Psoas muscle (tissue), 8 donors: ENCODE data around the gene SPINT2. TPM values are rescaled to one million over a fixed set of nuclear protein-coding genes. Genes with fewer than 3 reads are reported as not detected.

ENCODE experiments used
- ATAC-seq, 4 donors: fragments of 200-7000 bp; cut with Tn5 transposase; one replicate each; pipeline ENCODE4 v1.9.1; 2020; ENCODE audit warnings: moderate library complexity in 3 of 4, mild to moderate bottlenecking in 2 of 4
- DNase-seq, 2 donors: peaks; one replicate each; pipeline ENCODE4 v3.0.0-alpha.2; 2020
- H3K27ac ChIP-seq: fragments of 200-600 bp; one replicate; pipeline ENCODE4 v1.8.0; 2022
- H3K27me3 ChIP-seq, 3 donors: fragments of 200-600 bp in 1 of 3; one replicate each; pipeline versions ENCODE4 v1.6.1 to v1.8.0; 2013 to 2022; ENCODE audit warnings: low read length in 2 of 3, mild to moderate bottlenecking in 2 of 3, moderate library complexity in 1 of 3; ENCODE audit not compliant: insufficient read depth in 3 of 3
- H3K36me3 ChIP-seq, 2 donors: fragments of 200-600 bp in 1 of 2; one replicate each; pipeline versions ENCODE4 v1.6.1 to v1.8.0; 2013 to 2022; ENCODE audit warnings: low read depth in 1 of 2, mild to moderate bottlenecking in 1 of 2, moderate library complexity in 1 of 2; ENCODE audit not compliant: insufficient read depth in 1 of 2
- H3K4me1 ChIP-seq: fragments of 200-600 bp; one replicate; pipeline ENCODE4 v1.8.0; 2022
- H3K4me3 ChIP-seq: fragments of 200-600 bp; one replicate; pipeline ENCODE4 v1.8.0; 2022; ENCODE audit warnings: mild to moderate bottlenecking
- H3K9me3 ChIP-seq: fragments of 200-600 bp; one replicate; pipeline ENCODE4 v1.8.0; 2022
- WGBS, 3 donors: extraction: QIAGEN DNeasy Blood & Tissue Kit; methylation state at CpG; one replicate each; pipeline versions ENCODE4 v1.1.6 to v1.1.7; 2013; 5-methylcytosine and 5-hydroxymethylcytosine counted together
- intact Hi-C, 2 donors: fragments of 100-400 bp; cut with DNase I; formaldehyde crosslinking; loops; one replicate each; pipeline versions ENCODE4 v1.11.0 to v1.14.2; 2022
- polyA plus RNA-seq, 3 donors: library from polyadenylated mRNA; stranded (reverse); fragments of 200-250 nt; gene quantifications; one replicate each; pipeline ENCODE4 v1.2.3, GENCODE V29; 2013
- total RNA-seq, 4 donors: library from RNA; stranded (reverse); fragmentation: NEBNext Ultra II Directional in 2 of 4; extraction: Animal tissue kit (Norgen Biotek cat#: 25700) in 2 of 4; gene quantifications; one replicate each; pipeline versions ENCODE4 v1.2.1 to v1.2.4, GENCODE V29; 2021 to 2023
- TF ChIP-seq, protein P1 (sequence below): fragments of 200-600 bp; IDR thresholded peaks from one replicate; pipeline ENCODE4 v1.8.0; 2022; ENCODE audit warnings: antibody characterized with exemption
- donor health status: healthy with polysubstance abuse.
- donor health status: DM: no; HTN: no; CAD: no; lungs with moderate emphysema.
- donor health status: Bipolar disorder and iron deficiency.
- donor health status: healthy.
- donor health status: DM: yes; HTN: yes; CAD: no.
- donor health status: DM: no; HTN: no; CAD: no.
- donor health status: DM: no; HTN: no; CAD: no.
- donor health status: DM: yes; HTN: yes; CAD: no.

Gene SPINT2
- total and polyA plus RNA-seq, 7 donors: 0.49 to 2.2 (median 0.97) TPM

DNA sequence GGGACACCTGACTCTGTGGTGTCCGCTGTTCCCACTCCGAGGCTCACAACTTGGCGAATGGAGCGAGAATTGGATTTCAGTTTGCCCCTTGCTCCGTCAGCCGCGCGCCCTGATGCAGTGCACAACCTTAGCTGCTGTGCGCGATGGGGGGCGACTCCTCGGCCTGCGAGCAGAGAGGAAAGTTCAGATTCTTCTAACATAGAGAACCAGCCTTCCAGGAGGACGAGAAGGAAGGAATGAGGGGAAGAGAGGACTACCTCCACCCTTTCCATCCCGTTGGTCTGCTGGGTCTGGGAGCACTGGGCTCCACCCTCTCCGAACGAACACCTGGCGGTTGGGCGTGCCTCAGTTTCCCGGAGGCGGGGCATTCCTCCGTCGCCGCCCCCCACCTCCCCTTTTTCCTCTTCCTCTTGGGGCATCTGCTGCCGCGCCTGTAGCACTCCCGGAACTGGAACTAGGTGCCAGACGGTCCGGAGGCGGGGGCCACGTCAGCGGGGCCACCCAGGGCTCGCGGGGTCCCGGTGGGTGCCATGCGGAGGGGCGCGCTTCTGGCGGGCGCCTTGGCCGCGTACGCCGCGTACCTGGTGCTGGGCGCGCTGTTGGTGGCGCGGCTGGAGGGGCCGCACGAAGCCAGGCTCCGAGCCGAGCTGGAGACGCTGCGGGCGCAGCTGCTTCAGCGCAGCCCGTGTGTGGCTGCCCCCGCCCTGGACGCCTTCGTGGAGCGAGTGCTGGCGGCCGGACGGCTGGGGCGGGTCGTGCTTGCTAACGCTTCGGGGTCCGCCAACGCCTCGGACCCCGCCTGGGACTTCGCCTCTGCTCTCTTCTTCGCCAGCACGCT, 55.3 kb downstream of the SPINT2 start, which contains the start of gene KCNK6:
Gene KCNK6 (plus strand): TSS at position 425 of the 838 bp plus-strand sequence. CDS start 106 bp downstream, at position 531.
- TF ChIP-seq, protein P1, sequence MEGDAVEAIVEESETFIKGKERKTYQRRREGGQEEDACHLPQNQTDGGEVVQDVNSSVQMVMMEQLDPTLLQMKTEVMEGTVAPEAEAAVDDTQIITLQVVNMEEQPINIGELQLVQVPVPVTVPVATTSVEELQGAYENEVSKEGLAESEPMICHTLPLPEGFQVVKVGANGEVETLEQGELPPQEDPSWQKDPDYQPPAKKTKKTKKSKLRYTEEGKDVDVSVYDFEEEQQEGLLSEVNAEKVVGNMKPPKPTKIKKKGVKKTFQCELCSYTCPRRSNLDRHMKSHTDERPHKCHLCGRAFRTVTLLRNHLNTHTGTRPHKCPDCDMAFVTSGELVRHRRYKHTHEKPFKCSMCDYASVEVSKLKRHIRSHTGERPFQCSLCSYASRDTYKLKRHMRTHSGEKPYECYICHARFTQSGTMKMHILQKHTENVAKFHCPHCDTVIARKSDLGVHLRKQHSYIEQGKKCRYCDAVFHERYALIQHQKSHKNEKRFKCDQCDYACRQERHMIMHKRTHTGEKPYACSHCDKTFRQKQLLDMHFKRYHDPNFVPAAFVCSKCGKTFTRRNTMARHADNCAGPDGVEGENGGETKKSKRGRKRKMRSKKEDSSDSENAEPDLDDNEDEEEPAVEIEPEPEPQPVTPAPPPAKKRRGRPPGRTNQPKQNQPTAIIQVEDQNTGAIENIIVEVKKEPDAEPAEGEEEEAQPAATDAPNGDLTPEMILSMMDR: no peak
- WGBS, 3 donors: 3 to 4% (median 3%) methylated on average over 67 to 76 of the region's 76 CpGs
- no peaks in the 10 kb centered on the region for H3K36me3 ChIP-seq
- H3K27me3 ChIP-seq: peaks cover 0 to 15% (median 0%) of the 10 kb centered on the region in 3 donors
- intact Hi-C loops: loop anchor here in 1 of 2 donors (5.0 kb wide), 2 partner anchors 77 to 412 kb away; partner anchors contain the start of genes SIPA1L3 and WDR87
- no peaks in the 10 kb centered on the region for H3K9me3 ChIP-seq
- DNase-seq: peak; percentile 39 to 68
- H3K27ac ChIP-seq: peak within 1 kb of the TSS; percentile 23
- peaks cover 8% of the 10 kb centered on the region for H3K4me1 ChIP-seq
- peak within 1 kb of the TSS; percentile 71 for H3K4me3 ChIP-seq
- ATAC-seq: no peak

DNA sequence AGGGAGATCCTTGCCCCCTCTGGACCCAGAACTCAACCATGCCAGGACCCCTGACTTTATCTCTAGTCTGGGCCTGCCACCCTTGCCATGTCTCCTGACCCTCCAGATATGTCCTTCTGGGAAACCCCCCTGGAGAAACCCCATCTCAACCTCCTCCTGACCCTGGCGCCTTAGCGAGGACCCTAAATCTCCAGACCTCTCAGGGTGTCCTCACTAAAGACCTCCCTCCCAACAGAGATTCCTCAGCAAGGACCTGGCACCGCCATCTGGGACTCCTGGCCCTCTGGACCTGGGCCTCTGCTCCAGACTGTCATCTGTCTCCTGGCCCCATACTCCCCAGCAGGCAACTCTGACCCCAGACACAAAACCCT, 56.6 kb downstream of the SPINT2 start:
- no peak for ATAC-seq
- Histone ChIP-seq H3K36me3 (no peaks in the 10 kb centered on the region), H3K27ac (no peak overlapping the region), H3K9me3 (no peaks in the 10 kb centered on the region), H3K27me3 (peaks cover 0 to 15% (median 0%) of the 10 kb centered on the region in 3 donors), H3K4me1 (peaks cover 8% of the 10 kb centered on the region), H3K4me3 (no peak overlapping the region)
- 93 to 98% (median 94%) methylated on average over 3 of the region's 3 CpGs for WGBS, 3 donors
- DNase-seq: no peak
- TF ChIP-seq, protein P1: no peak
- intact Hi-C loops: no loop called here

DNA sequence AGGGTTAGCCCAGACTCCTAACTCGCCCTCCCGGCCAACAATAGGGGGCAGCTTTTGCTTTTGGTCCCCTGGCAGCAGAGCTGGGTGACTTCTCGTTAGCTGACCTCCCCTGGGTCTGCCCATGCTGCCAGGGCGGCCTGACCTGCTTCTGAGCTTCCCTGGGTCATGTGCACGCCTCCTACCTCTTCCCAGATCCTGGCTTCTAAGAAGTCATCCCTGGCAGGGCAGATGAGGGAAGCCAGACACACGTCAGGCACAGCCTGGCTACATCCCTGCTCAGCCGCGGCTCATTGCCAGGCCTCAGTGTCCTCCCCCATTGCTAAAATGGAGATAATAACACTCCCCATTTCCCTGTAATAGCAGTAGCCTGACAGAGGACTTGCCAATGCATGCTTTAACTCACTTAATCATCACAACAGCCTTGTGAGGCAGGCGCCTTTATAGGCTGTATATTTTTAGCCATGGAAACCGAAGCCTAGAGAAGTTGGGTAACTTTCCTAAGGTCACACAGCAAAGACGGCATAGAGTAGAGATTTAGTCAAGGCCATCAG, 57.3 kb downstream of the SPINT2 start:
- 60 to 74% (median 68%) methylated on average over 11 of the region's 11 CpGs for whole genome bisulfite sequencing, 3 donors
- ATAC-seq (no peak), DNase-seq (no peak)
- H3K4me3 ChIP-seq: no peak overlapping the region
- H3K9me3 ChIP-seq: no peaks in the 10 kb centered on the region
- intact Hi-C loops: no loop called here
- no peak overlapping the region for H3K27ac ChIP-seq
- H3K36me3 ChIP-seq: no peaks in the 10 kb centered on the region
- H3K27me3 ChIP-seq: peaks cover 0 to 15% (median 0%) of the 10 kb centered on the region in 3 donors
- peaks cover 8% of the 10 kb centered on the region for H3K4me1 ChIP-seq
- TF ChIP-seq, protein P1: no peak

DNA sequence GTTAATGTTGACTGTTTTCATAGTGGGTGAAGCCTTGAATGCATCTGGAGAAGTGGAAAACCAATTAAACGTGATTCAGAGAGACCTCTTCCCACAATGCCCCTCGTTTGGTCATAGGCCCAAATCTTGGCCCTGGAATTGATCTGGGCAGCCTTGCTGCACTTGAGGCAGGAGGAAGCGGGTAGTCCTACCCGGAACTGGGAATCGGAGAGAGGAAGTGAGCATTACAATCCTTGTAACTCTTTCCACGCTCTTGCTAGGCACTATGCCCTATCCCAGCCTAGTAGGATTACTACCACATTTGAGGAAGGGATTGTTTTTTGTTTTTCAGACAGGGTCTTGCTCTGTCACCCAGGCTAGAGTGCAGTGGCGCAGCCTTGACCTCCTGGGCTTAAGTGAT, 58.9 kb downstream of the SPINT2 start:
- H3K4me3 ChIP-seq: no peak overlapping the region
- intact Hi-C loops: no loop called here
- TF ChIP-seq, protein P1: no peak
- peaks cover 0 to 15% (median 0%) of the 10 kb centered on the region in 3 donors for H3K27me3 ChIP-seq
- no peak overlapping the region for H3K27ac ChIP-seq
- H3K9me3 ChIP-seq: no peaks in the 10 kb centered on the region
- ATAC-seq: no peak
- H3K4me1 ChIP-seq: peaks cover 8% of the 10 kb centered on the region
- WGBS, 3 donors: 52 to 56% (median 54%) methylated on average over 7 of the region's 7 CpGs
- no peak for DNase-seq
- no peaks in the 10 kb centered on the region for H3K36me3 ChIP-seq
